Suprapubic skin (tissue), 3 donors: ENCODE measurements around the gene UBXN11.

Experiments used
- CTCF ChIP-seq, 2 donors: fragments of 200-600 bp in 1 of 2; fragments of 450-650 bp in 1 of 2; sonication (generic) in 1 of 2; IDR thresholded peaks; one replicate each; pipeline ENCODE4 v1.5.1; 2016 to 2019; ENCODE audit warnings: antibody characterized with exemption in 2 of 2, mild to moderate bottlenecking in 1 of 2, moderate library complexity in 1 of 2
- EP300 ChIP-seq: sonication (generic); formaldehyde crosslinking; IDR thresholded peaks from one replicate; pipeline ENCODE4 v1.6.1; 2017; ENCODE audit warnings: antibody characterized with exemption
- POLR2A ChIP-seq, 2 donors: fragments of 450-650 bp; IDR thresholded peaks; one replicate each; pipeline ENCODE4 v1.6.1; 2017; ENCODE audit warnings: antibody characterized with exemption in 2 of 2, mild to moderate bottlenecking in 2 of 2, moderate library complexity in 2 of 2

GRCh38 chr1:26281091-26281958 is 25.1 kb downstream of the UBXN11 start:
- TF ChIP-seq EP300 (no peak), CTCF (IDR thresholded peaks at IDR 0.05) (no peak), POLR2A (IDR thresholded peaks at IDR 0.05) (no peak)
